Regular cardiac myocyte (primary cell): ENCODE measurements around the gene CETN3. TPM values are rescaled to one million over a fixed set of nuclear protein-coding genes. Genes with fewer than 3 reads are reported as not detected.

Experiments
- total RNA-seq: library from RNA; depleted of rRNA; stranded (reverse); fragments of >200 nt; gene quantifications from 2 replicates; pipeline ENCODE4 v1.2.3, GENCODE V29; 2014

Gene CETN3
- 16.3 TPM in 2 replicates for total RNA-seq

DNA sequence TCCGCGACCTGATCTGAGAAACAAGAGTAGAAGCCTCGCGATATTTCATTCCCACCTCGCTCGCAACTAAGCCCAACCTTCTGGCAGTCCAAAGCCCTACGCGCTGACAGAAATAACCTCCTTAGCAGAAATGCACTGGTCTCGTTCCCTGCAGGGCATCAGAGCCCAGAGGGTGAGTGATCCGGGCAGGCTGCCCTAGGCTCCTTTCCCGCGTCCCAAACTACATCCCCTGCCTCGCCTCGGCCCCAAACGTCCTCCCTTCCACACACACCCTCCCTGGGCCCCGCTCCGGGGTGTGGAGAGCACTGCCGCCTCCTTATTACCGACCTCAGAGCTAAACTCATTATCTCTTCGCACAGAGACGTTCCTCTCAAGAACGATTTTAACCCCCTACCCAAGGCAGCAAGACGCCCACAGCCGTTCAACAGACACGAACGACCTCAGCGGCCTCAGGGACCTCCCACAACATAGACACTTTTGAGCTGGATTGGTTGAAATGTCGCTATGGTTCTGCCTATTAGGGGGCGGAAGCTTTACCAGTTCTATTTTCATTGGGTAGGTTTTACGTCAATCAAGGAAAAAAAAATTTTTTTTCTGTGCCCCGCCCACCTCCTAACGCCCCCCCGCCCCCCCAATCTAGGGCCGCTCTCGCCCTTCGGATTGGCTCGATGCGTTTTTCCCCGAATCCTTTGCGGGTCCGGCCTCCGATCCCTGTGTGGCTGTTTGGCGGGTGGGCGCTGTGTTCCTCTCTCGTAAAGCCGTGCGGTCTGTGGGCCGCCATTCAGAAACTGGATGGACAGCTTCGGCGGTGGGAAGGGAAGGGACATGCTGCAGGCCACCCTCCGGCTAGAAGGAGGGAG is at the start of gene CETN3:
Gene CETN3, minus strand, starts transcription at position 439 of the 860 bp plus-strand sequence. Its CDS starts 95 bp downstream, at position 344.

Other genes starting within 250 kb of the CETN3 start
- gene MBLAC2, start 65.0 kb upstream of the CETN3 start, total RNA-seq = 3.1 and 4.0 TPM in 2 replicates
- gene POLR3G, start 65.1 kb upstream of the CETN3 start, total RNA-seq = 6.8 and 20.5 TPM in 2 replicates
- gene LYSMD3, start 119.8 kb upstream of the CETN3 start, total RNA-seq = 18.6 and 31.6 TPM in 2 replicates
- gene ADGRV1, start 149.0 kb upstream of the CETN3 start, total RNA-seq = 0.19 and 1.4 TPM in 2 replicates